WTC11 (cell line): Measurements from ENCODE around the gene MOXD1. TPM values are rescaled to one million over a fixed set of nuclear protein-coding genes. Genes with fewer than 3 reads are reported as not detected.
"Not testable (repeated sequence)": the region's sequence is repeated elsewhere in the genome, so short reads cannot be mapped to it uniquely, and the experiment has no call there.

Experiments used
- ATAC-seq: fragments of 200-7000 bp; cut with Tn5 transposase; 2 replicates; pipeline ENCODE4 v1.10.0; 2021; ENCODE audit warnings: mild to moderate bottlenecking, moderate library complexity
- CTCF ChIA-PET: fragments of 300-600 bp; sonication (Branson Sonifier 250); formaldehyde crosslinking; loops from one replicate; lab custom pipeline; 2021; ENCODE audit warnings: antibody characterized with exemption; lab: Charles Lee
- POLR2A ChIA-PET: fragments of 350-600 bp; sonication (Branson Sonifier 250); formaldehyde crosslinking; loops from one replicate; lab custom pipeline; 2021; ENCODE audit warnings: antibody characterized with exemption; lab: Charles Lee
- DNase-seq: peaks from one replicate; pipeline ENCODE4 v3.0.0; 2021; ENCODE audit warnings: low spot score
- H3K27ac Mint-ChIP-seq: 2 replicates; pipeline ENCODE4 v1.8.0; 2021; ENCODE audit warnings: mixed read lengths
- H3K27me3 Mint-ChIP-seq: 2 replicates; pipeline ENCODE4 v1.8.0; 2021; ENCODE audit warnings: low read depth, mild to moderate bottlenecking, moderate library complexity, mixed read lengths
- H3K36me3 Mint-ChIP-seq: 2 replicates; pipeline ENCODE4 v1.8.0; 2021; ENCODE audit warnings: mixed read lengths
- H3K4me1 Mint-ChIP-seq: 2 replicates; pipeline ENCODE4 v1.8.0; 2022; ENCODE audit warnings: mixed read lengths
- H3K4me3 Mint-ChIP-seq: 2 replicates; pipeline ENCODE4 v1.8.0; 2021; ENCODE audit warnings: mild to moderate bottlenecking, moderate library complexity, mixed read lengths
- H3K9me3 Mint-ChIP-seq: 2 replicates; pipeline ENCODE4 v1.8.0; 2021; ENCODE audit warnings: mixed read lengths
- CREB1 ChIP-seq: sonication (generic); formaldehyde crosslinking; IDR thresholded peaks from 2 replicates; pipeline ENCODE4 v1.8.0; 2023; ENCODE audit warnings: mild to moderate bottlenecking, missing genetic modification reagents
- CREM ChIP-seq: sonication (generic); formaldehyde crosslinking; IDR thresholded peaks from 2 replicates; pipeline ENCODE4 v1.8.1; 2022; ENCODE audit warnings: mild to moderate bottlenecking, missing genetic modification reagents, moderate library complexity
- EMX1 ChIP-seq: fragments of 250-450 bp; sonication (Bioruptor Pico); IDR thresholded peaks from 2 replicates; pipeline ENCODE4 v1.8.0; 2021; ENCODE audit warnings: mild to moderate bottlenecking
- ERG ChIP-seq: fragments of 250-450 bp; sonication (Bioruptor Pico); IDR thresholded peaks from 2 replicates; pipeline ENCODE4 v1.8.0; 2021; ENCODE audit warnings: mild to moderate bottlenecking
- ESRRA ChIP-seq: sonication (generic); formaldehyde crosslinking; IDR thresholded peaks from 2 replicates; pipeline ENCODE4 v1.8.1; 2022; ENCODE audit warnings: mild to moderate bottlenecking, missing genetic modification reagents, borderline replicate concordance
- MAX ChIP-seq: sonication (generic); formaldehyde crosslinking; IDR thresholded peaks from 2 replicates; pipeline ENCODE4 v1.8.0; 2022; ENCODE audit warnings: mild to moderate bottlenecking, missing genetic modification reagents
- MXD4 ChIP-seq: fragments of 250-450 bp; sonication (Bioruptor Pico); IDR thresholded peaks from 2 replicates; pipeline ENCODE4 v1.8.0; 2021; ENCODE audit warnings: mild to moderate bottlenecking, moderate library complexity, borderline replicate concordance
- MYBL2 ChIP-seq: sonication (generic); formaldehyde crosslinking; IDR thresholded peaks from 2 replicates; pipeline ENCODE4 v1.8.1; 2023; ENCODE audit warnings: mild to moderate bottlenecking, moderate library complexity, missing genetic modification reagents
- NFE2L1 ChIP-seq: sonication (generic); formaldehyde crosslinking; IDR thresholded peaks from 2 replicates; pipeline ENCODE4 v1.8.1; 2023; ENCODE audit warnings: missing genetic modification reagents
- NR1H2 ChIP-seq: sonication (generic); formaldehyde crosslinking; IDR thresholded peaks from 2 replicates; pipeline ENCODE4 v1.9.0; 2021; ENCODE audit warnings: mild to moderate bottlenecking, moderate library complexity, missing genetic modification reagents
- NR2C2 ChIP-seq: sonication (generic); formaldehyde crosslinking; IDR thresholded peaks from 2 replicates; pipeline ENCODE4 v1.8.0; 2022; ENCODE audit warnings: mild to moderate bottlenecking, missing genetic modification reagents
- SMAD3 ChIP-seq: sonication (generic); formaldehyde crosslinking; IDR thresholded peaks from 2 replicates; pipeline ENCODE4 v1.8.0; 2022; ENCODE audit warnings: missing genetic modification reagents, mild to moderate bottlenecking, borderline replicate concordance
- SOX15 ChIP-seq: fragments of 250-450 bp; sonication (Bioruptor Pico); IDR thresholded peaks from 2 replicates; pipeline ENCODE4 v1.9.0; 2021; ENCODE audit warnings: mild to moderate bottlenecking
- SP1 ChIP-seq: sonication (generic); formaldehyde crosslinking; conservative IDR thresholded peaks from 2 replicates; pipeline ENCODE4 v1.8.1; 2022; ENCODE audit warnings: missing genetic modification reagents
- USF1 ChIP-seq: sonication (generic); formaldehyde crosslinking; IDR thresholded peaks from 2 replicates; pipeline ENCODE4 v1.8.0; 2022; ENCODE audit warnings: mild to moderate bottlenecking, missing genetic modification reagents
- ZBTB21 ChIP-seq: sonication (generic); formaldehyde crosslinking; IDR thresholded peaks from 2 replicates; pipeline ENCODE4 v1.8.1; 2023; ENCODE audit warnings: mild to moderate bottlenecking, missing genetic modification reagents, borderline replicate concordance
- ZNF219 ChIP-seq: sonication (generic); formaldehyde crosslinking; IDR thresholded peaks from 2 replicates; pipeline ENCODE4 v1.8.0; 2023; ENCODE audit warnings: missing genetic modification reagents, mild to moderate bottlenecking, borderline replicate concordance
- ZNF263 ChIP-seq: sonication (generic); formaldehyde crosslinking; IDR thresholded peaks from 2 replicates; pipeline ENCODE4 v1.8.1; 2022; ENCODE audit warnings: low read depth, mild to moderate bottlenecking, moderate library complexity, missing genetic modification reagents
- total RNA-seq: library from RNA; stranded (reverse); gene quantifications from 3 replicates; pipeline ENCODE4 v1.2.3, GENCODE V29; 2021
- TF ChIP-seq, protein P1 (sequence below): sonication (generic); formaldehyde crosslinking; IDR thresholded peaks from 2 replicates; pipeline ENCODE4 v1.8.0; 2023; ENCODE audit warnings: missing genetic modification reagents, mild to moderate bottlenecking, borderline replicate concordance
- TF ChIP-seq, protein P2 (sequence below): sonication (generic); formaldehyde crosslinking; IDR thresholded peaks from 2 replicates; pipeline ENCODE4 v1.8.0; 2022; ENCODE audit warnings: mild to moderate bottlenecking, missing genetic modification reagents
- TF ChIP-seq, protein P3 (sequence below): sonication (generic); formaldehyde crosslinking; IDR thresholded peaks from 2 replicates; pipeline ENCODE4 v1.8.1; 2023; ENCODE audit warnings: mild to moderate bottlenecking, missing genetic modification reagents

Gene MOXD1
- total RNA-seq, 1 experiment from 2014 or later = 1.7 TPM

DNA sequence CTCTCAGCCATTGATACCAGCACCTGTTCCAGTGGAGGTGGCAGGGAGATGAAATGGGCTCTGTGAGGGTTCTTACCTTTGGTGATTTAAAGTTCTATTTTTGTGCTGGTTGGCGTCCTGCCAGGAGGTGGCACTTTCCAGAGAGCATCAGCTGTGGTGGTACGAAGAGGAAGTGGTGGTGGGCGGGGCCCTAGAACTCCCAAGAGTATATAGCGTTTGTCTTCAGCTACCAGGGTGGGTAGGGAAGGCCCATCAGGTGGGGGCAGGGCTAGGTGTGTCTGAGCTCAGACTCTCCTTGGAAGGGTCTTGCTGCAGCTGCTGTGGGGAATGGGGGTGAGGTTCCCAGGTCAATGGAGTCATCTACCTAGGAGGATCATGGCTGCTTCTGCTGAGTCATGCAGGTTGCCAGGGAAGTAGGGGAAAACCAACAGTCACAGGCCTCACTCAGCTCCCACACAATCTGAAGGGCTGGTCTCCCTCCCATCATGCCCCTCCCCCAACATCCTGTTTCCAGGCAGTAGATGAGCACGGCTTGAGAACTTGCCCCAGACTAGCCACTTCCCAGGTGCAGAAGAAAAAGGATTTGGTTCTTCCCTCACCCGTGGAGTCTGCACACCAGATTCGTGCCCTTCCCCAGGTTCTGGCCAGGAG, 46.6 kb downstream of the MOXD1 start:
- H3K27me3 Mint-ChIP-seq = no peaks in the 10 kb centered on the region
- CTCF ChIA-PET = no interaction called here
- TF ChIP-seq SMAD3 (CRISPR knock-in tag) (no peak), NFE2L1 (CRISPR knock-in tag) (peak; percentile 85)
- TF ChIP-seq, all 79 proteins: peak for 1
- Mint-ChIP-seq H3K27ac (no peak overlapping the region), H3K4me3 (no peak overlapping the region), H3K36me3 (peaks cover 13% of the 10 kb centered on the region), H3K9me3 (peaks cover 34% of the 10 kb centered on the region), H3K4me1 (peaks cover 4% of the 10 kb centered on the region; the same call in 1 of the 2 replicates)
- POLR2A ChIA-PET = no interaction called here
- ATAC-seq (peak; percentile 78), DNase-seq (peak; percentile 11)

DNA sequence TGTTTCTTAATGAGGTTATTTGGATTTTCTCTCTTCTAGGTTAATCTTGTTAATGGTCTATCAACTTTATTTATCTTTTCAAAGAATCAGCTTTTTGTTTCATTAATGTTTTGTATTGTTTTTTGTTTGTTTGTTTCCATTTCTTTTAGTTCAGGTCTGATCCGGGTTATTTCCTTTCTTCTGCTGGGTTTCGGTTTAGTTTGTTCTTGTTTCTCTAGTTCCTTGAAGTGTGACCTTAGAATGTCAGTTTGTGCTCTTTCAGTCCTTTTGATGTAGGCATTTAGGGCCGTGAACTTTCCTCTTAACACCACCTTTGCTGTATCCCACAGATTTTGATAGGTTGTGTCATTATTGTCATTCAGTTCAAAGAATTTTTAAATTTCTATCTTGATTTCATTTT, 49.3 kb downstream of the MOXD1 start:
- H3K27me3 Mint-ChIP-seq, POLR2A ChIA-PET: not testable (repeated sequence)
- peaks cover 13% of the 10 kb centered on the region for H3K36me3 Mint-ChIP-seq

GRCh38 chr6:132348231-132348630, 53.0 kb downstream of the MOXD1 start:
- H3K36me3 Mint-ChIP-seq = peaks cover 7% of the 10 kb centered on the region

More for the DNA sequence above, 49.3 kb downstream of the MOXD1 start:
- H3K9me3 Mint-ChIP-seq = peaks cover 34% of the 10 kb centered on the region
- H3K4me1 Mint-ChIP-seq, CTCF ChIA-PET, H3K27ac Mint-ChIP-seq, ATAC-seq, DNase-seq, H3K4me3 Mint-ChIP-seq: not testable (repeated sequence)

More at GRCh38 chr6:132348231-132348630, 53.0 kb downstream of the MOXD1 start:
- H3K9me3 Mint-ChIP-seq = peaks cover 34% of the 10 kb centered on the region
- CTCF ChIA-PET = no interaction called here
- no peak overlapping the region for H3K4me3 Mint-ChIP-seq
- H3K27me3 Mint-ChIP-seq = no peaks in the 10 kb centered on the region
- ATAC-seq (no peak), DNase-seq (no peak)
- POLR2A ChIA-PET = no interaction called here
- TF ChIP-seq MAX (CRISPR knock-in tag) = no peak
- TF ChIP-seq EMX1 (CRISPR knock-in tag) = no peak
- TF ChIP-seq, protein P1, sequence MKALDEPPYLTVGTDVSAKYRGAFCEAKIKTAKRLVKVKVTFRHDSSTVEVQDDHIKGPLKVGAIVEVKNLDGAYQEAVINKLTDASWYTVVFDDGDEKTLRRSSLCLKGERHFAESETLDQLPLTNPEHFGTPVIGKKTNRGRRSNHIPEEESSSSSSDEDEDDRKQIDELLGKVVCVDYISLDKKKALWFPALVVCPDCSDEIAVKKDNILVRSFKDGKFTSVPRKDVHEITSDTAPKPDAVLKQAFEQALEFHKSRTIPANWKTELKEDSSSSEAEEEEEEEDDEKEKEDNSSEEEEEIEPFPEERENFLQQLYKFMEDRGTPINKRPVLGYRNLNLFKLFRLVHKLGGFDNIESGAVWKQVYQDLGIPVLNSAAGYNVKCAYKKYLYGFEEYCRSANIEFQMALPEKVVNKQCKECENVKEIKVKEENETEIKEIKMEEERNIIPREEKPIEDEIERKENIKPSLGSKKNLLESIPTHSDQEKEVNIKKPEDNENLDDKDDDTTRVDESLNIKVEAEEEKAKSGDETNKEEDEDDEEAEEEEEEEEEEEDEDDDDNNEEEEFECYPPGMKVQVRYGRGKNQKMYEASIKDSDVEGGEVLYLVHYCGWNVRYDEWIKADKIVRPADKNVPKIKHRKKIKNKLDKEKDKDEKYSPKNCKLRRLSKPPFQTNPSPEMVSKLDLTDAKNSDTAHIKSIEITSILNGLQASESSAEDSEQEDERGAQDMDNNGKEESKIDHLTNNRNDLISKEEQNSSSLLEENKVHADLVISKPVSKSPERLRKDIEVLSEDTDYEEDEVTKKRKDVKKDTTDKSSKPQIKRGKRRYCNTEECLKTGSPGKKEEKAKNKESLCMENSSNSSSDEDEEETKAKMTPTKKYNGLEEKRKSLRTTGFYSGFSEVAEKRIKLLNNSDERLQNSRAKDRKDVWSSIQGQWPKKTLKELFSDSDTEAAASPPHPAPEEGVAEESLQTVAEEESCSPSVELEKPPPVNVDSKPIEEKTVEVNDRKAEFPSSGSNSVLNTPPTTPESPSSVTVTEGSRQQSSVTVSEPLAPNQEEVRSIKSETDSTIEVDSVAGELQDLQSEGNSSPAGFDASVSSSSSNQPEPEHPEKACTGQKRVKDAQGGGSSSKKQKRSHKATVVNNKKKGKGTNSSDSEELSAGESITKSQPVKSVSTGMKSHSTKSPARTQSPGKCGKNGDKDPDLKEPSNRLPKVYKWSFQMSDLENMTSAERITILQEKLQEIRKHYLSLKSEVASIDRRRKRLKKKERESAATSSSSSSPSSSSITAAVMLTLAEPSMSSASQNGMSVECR (CRISPR knock-in tag) = no peak
- TF ChIP-seq ZBTB21 = no peak
- no peak for TF ChIP-seq NFE2L1 (CRISPR knock-in tag)
- no peak for TF ChIP-seq SOX15
- TF ChIP-seq ZNF263 (CRISPR knock-in tag) = no peak
- TF ChIP-seq ERG = no peak
- TF ChIP-seq, protein P2, sequence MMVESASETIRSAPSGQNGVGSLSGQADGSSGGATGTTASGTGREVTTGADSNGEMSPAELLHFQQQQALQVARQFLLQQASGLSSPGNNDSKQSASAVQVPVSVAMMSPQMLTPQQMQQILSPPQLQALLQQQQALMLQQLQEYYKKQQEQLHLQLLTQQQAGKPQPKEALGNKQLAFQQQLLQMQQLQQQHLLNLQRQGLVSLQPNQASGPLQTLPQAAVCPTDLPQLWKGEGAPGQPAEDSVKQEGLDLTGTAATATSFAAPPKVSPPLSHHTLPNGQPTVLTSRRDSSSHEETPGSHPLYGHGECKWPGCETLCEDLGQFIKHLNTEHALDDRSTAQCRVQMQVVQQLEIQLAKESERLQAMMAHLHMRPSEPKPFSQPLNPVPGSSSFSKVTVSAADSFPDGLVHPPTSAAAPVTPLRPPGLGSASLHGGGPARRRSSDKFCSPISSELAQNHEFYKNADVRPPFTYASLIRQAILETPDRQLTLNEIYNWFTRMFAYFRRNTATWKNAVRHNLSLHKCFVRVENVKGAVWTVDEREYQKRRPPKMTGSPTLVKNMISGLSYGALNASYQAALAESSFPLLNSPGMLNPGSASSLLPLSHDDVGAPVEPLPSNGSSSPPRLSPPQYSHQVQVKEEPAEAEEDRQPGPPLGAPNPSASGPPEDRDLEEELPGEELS = no peak
- no peak for TF ChIP-seq ZNF219 (CRISPR knock-in tag)
- TF ChIP-seq, protein P3, sequence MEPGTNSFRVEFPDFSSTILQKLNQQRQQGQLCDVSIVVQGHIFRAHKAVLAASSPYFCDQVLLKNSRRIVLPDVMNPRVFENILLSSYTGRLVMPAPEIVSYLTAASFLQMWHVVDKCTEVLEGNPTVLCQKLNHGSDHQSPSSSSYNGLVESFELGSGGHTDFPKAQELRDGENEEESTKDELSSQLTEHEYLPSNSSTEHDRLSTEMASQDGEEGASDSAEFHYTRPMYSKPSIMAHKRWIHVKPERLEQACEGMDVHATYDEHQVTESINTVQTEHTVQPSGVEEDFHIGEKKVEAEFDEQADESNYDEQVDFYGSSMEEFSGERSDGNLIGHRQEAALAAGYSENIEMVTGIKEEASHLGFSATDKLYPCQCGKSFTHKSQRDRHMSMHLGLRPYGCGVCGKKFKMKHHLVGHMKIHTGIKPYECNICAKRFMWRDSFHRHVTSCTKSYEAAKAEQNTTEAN (CRISPR knock-in tag) = no peak
- TF ChIP-seq MXD4 (CRISPR knock-in tag) = no peak
- no peak for TF ChIP-seq ESRRA
- no peak for TF ChIP-seq CREM
- no peak for TF ChIP-seq USF1 (CRISPR knock-in tag)
- TF ChIP-seq SP1 (CRISPR knock-in tag) = no peak
- TF ChIP-seq MYBL2 (CRISPR knock-in tag) = no peak
- TF ChIP-seq CREB1 (CRISPR knock-in tag) = no peak
- TF ChIP-seq NR2C2 (CRISPR knock-in tag) = no peak
- no peak for TF ChIP-seq NR1H2 (CRISPR knock-in tag)
- no peak overlapping the region for H3K27ac Mint-ChIP-seq
- no peaks in the 10 kb centered on the region for H3K4me1 Mint-ChIP-seq
